HG02852 (cell line): ENCODE data around the gene QDPR.
A peak's percentile ranks its signal among the peaks of the same experiment; 100 is the strongest.

ENCODE experiments used
- ATAC-seq: cut with Tn5 transposase; IDR thresholded peaks from one replicate; pipeline ENCODE4 v1.9.1; 2021; ENCODE audit warnings: mild to moderate bottlenecking, moderate library complexity; ENCODE audit not compliant: unreplicated experiment

QDPR gene

GRCh38 chr4:17528551-17529165, 16.8 kb upstream of the QDPR start:
- no peak for ATAC-seq

GRCh38 chr4:17526695-17527477, 15.0 kb upstream of the QDPR start:
- no peak for ATAC-seq

DNA sequence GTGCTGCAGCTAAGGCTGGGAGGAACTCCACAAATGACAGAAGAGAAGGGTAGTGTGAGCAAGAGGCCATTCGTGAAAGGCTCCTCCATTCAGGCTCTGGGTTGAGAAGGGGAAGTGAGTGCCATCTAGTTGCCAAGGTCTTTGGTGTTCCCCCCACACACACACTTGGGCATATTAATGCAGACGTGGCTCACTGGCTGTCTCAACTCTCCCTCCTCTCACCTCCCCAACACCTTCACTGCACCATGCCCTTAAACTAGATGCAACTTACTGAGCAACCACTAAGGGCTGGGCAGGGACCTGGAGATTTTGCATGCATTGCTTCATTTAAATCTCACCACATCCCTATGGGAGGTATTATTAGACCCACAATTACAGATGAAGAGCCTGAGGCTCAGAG, 11.8 kb upstream of the QDPR start:
- ATAC-seq, result no peak

- ATAC-seq, result no peak
These were observed 9.7 kb upstream of the QDPR start for GRCh38 chr4:17521595-17521994.

GRCh38 chr4:17517664-17518063, 5.8 kb upstream of the QDPR start:
- no peak for ATAC-seq

- ATAC-seq, result no peak
These were observed 5.1 kb upstream of the QDPR start for GRCh38 chr4:17516980-17517379.

DNA sequence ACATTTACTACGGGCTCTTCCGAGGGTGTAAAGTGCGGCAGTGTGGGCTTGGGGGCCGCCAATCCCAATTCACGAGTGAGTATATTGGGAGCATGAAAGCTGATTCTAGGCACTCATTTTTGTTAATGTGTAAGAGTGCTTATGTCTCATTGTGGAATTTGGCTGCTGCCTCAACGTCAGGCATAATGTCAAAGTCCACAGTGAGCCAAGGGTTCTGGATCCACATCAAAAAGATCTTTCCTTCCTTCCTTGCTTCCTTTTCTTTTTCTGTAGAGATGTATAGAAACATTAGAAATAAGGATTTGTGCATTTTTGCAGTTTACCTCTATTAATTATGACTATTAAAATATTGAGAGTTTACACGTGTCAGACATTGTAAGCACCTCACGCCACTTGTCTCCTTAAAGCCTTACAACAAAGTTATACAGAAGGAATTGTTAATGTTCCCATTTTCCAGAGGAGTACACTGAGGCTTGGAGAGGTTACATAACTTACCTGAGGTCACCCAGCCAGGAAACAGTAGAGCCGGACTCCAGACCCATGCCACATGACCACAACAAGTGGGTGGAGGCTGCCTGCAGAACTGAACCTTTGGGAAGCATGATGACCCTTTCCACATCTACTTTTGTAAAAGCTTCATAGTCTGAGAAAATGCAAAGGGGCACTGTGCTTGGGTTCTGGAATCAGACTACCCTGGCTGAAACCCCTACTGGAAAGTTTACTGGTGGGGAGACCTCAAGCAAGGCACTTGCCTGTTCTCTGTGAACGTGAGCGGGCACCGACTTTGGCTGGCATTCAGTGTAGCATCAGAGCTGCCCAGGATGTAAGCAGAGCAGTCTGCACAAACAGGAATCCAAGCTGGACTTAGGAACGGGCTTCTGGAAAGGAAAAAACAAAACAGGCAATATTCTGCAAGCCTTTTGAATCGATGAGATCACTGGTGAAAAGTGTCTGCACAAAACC, 3.8 kb upstream of the QDPR start:
- ATAC-seq, result no peak

- ATAC-seq, result no peak
These were observed 3.0 kb upstream of the QDPR start, which contains the start of gene CLRN2 for GRCh38 chr4:17514865-17515264. CLRN2 (plus strand) TSS chr4:17515165; CDS start chr4:17515267, 102 bp downstream.

- ATAC-seq, result no peak
These were observed 1.2 kb upstream of the QDPR start for GRCh38 chr4:17512973-17513665.

DNA sequence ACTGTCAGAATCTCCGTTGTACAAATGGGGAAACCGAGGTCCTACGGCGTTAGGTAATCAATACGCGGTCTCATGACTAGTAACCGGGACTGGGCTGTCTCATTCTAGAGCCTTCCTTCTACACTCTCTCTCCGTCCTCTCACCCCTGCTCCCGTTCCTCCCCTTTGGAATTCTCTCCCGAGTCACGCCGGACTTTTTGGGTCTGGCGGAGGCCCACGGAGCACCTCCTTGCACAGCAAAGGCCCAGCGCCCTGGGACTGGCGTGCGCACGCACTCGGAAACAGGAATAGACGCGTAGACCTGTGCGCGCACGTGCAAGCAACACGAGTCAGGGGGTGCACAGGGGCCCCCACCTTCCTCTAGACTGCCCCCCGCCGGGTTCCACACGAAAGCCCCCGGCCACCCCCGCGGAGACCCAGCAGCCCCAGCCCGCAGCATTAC, 361 bp downstream of the QDPR start:
- ATAC-seq, result peak; percentile 61

DNA sequence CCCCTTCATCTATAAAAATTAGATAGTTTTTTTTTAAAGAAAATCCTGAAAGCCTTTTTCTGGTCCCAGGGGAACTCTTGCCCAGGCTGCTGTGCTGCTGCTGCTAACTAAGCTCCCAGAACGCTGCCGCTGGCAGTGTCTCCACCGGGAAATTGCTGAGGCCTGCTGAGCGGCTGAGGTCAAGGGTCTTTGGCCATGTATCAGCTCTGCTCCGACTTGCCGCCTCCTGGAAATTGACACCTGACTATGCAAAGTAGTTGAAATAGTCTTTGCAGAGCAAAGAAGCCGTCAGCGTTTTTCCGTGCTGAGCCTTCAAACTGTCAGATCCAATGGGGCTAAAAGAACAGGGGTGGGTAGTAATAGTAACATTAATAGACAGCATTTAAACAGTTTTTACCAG, 839 bp downstream of the QDPR start:
- no peak for ATAC-seq

GRCh38 chr4:17510582-17510981, 1.3 kb downstream of the QDPR start:
- ATAC-seq, result no peak

- ATAC-seq, result no peak
These were observed 7.8 kb downstream of the QDPR start for GRCh38 chr4:17504081-17504480.

DNA sequence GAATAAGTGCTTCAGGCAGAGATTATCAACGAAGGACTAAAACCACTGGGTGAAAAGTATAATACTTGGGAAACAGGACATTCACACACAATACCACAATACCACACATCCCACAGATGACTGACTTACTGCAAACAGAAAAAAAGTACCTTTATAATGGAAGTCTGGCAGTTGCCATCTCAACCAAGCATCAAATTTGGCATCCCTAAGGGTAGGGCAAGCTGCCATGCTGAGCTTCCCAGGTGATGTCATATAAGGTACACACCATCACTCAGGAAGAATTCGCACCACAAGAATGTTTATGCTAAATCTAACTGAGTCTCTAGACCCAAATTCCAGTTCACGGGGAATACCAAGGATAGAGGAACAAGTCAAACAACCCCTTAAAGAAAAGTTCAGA, 9.1 kb downstream of the QDPR start:
- ATAC-seq, result no peak

DNA sequence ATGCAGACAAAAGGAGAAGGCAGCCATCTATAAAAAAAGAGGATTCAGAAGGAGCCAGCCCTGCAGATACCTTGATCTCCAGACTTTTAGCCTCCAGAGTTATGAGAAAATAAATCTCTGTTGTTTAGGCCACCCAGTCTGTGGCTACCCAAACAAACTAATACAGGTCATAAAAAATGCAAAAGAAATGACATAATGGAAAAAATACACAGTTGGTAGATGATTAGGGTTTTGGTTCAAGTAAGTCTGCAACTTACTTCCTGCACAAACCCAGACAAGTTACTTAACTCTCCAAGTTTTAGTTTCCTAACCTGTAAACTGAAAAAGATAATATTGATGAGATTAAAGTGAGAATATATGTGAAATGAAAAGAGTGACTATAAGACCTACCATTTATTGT, 11.3 kb downstream of the QDPR start:
- ATAC-seq, result no peak

- ATAC-seq, result no peak
These were observed 13.9 kb downstream of the QDPR start for GRCh38 chr4:17497890-17498523.

GRCh38 chr4:17494258-17495190, 17.4 kb downstream of the QDPR start:
- no peak for ATAC-seq

GRCh38 chr4:17493619-17494018, 18.3 kb downstream of the QDPR start:
- ATAC-seq, result no peak

DNA sequence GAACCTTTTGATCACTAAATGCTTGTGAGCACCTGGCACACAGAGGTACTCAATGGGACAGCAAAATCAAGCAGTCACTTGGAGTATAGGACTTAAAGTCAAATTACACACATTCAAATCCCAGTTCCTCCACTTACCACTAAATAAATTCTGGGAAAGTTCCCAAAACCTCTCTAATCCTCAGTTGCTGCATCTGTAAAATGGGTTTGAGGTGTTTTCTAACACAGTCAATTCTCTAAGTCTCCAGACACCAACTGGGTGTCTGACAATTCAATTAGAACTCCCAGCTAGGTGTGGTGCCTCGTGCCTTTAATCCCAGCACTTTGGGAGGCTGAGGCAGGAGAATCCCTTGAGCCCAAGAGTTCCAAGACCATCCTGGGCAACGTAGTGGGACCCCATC, 19.0 kb downstream of the QDPR start:
- no peak for ATAC-seq
